GM19025 (cell line): ENCODE measurements around the gene CDH23.

Source experiments
- ATAC-seq: cut with Tn5 transposase; IDR thresholded peaks from one replicate; pipeline ENCODE4 v1.9.1; 2021; ENCODE audit warnings: mild to moderate bottlenecking, low read depth, moderate library complexity; ENCODE audit not compliant: unreplicated experiment

The CDH23 gene

GRCh38 chr10:71368643-71369042, 28.1 kb upstream of the CDH23 start:
- no peak for ATAC-seq

- ATAC-seq, result no peak
Observed at GRCh38 chr10:71369602-71370001, 27.1 kb upstream of the CDH23 start.

- no peak for ATAC-seq
Observed at GRCh38 chr10:71370031-71370430, 26.7 kb upstream of the CDH23 start.

- no peak for ATAC-seq
Observed at GRCh38 chr10:71371750-71372166, 25.0 kb upstream of the CDH23 start.

GRCh38 chr10:71372882-71373495, 23.7 kb upstream of the CDH23 start:
- peak; percentile 49 for ATAC-seq

GRCh38 chr10:71374481-71375233, 22.1 kb upstream of the CDH23 start:
- ATAC-seq, result no peak

GRCh38 chr10:71375952-71376351, 20.8 kb upstream of the CDH23 start:
- no peak for ATAC-seq

GRCh38 chr10:71378336-71379117, 18.2 kb upstream of the CDH23 start:
- no peak for ATAC-seq

GRCh38 chr10:71379118-71379766, 17.5 kb upstream of the CDH23 start:
- ATAC-seq, result no peak

GRCh38 chr10:71380841-71381240, 15.9 kb upstream of the CDH23 start:
- no peak for ATAC-seq

GRCh38 chr10:71381611-71382010, 15.1 kb upstream of the CDH23 start:
- no peak for ATAC-seq

- no peak for ATAC-seq
Observed at GRCh38 chr10:71382028-71382427, 14.7 kb upstream of the CDH23 start.

- no peak for ATAC-seq
Observed at GRCh38 chr10:71382757-71383156, 14.0 kb upstream of the CDH23 start.

GRCh38 chr10:71383972-71384687, 12.6 kb upstream of the CDH23 start:
- no peak for ATAC-seq

GRCh38 chr10:71388171-71388570, 8.5 kb upstream of the CDH23 start:
- no peak for ATAC-seq

- ATAC-seq, result no peak
Observed at GRCh38 chr10:71388583-71389310, 8.0 kb upstream of the CDH23 start.

- no peak for ATAC-seq
Observed at GRCh38 chr10:71389768-71390460, 6.8 kb upstream of the CDH23 start.

GRCh38 chr10:71390461-71390835, 6.3 kb upstream of the CDH23 start:
- no peak for ATAC-seq
